HEK293T (cell line): ENCODE data around the gene ETV6.

ENCODE experiments used
- ARNT ChIP-seq: fragments of 450-650 bp; IDR thresholded peaks from 2 replicates; pipeline ENCODE4 v1.6.1; 2017; ENCODE audit warnings: mild to moderate bottlenecking
- CTBP1 ChIP-seq: fragments of 450-650 bp; IDR thresholded peaks from 2 replicates; pipeline ENCODE4 v1.6.1; 2016; ENCODE audit warnings: borderline replicate concordance
- ELF4 ChIP-seq: fragments of 450-650 bp; IDR thresholded peaks from 2 replicates; pipeline ENCODE4 v1.6.1; 2017; ENCODE audit warnings: antibody characterized with exemption
- FOXM1 ChIP-seq: fragments of 450-650 bp; IDR thresholded peaks from 2 replicates; pipeline ENCODE4 v1.6.1; 2017; ENCODE audit warnings: mild to moderate bottlenecking, borderline replicate concordance
- L3MBTL2 ChIP-seq: fragments of 450-650 bp; conservative IDR thresholded peaks from 2 replicates; pipeline ENCODE4 v1.6.1; 2016; ENCODE audit warnings: mild to moderate bottlenecking
- SP1 ChIP-seq: fragments of 450-650 bp; IDR thresholded peaks from 2 replicates; pipeline ENCODE4 v1.6.1; 2017

- no peak for TF ChIP-seq SP1
- no peak for TF ChIP-seq CTBP1
- no peak for TF ChIP-seq L3MBTL2
- no peak for TF ChIP-seq FOXM1
- TF ChIP-seq ARNT: no peak
- TF ChIP-seq ELF4: no peak
Observed at GRCh38 chr12:11674894-11675390, 25.5 kb downstream of the ETV6 start.
